IPS DF 4.7 (cell line): ENCODE measurements around the gene GLT8D2.
"Not testable (repeated sequence)": the region's sequence is repeated elsewhere in the genome, so short reads cannot be mapped to it uniquely, and the experiment has no call there.

Experiments
- DNase-seq: peaks from one replicate; pipeline ENCODE4 v3.0.0-alpha.2; 2013; ENCODE audit warnings: low spot score; ENCODE audit errors: extremely low read depth

The GLT8D2 gene

DNA sequence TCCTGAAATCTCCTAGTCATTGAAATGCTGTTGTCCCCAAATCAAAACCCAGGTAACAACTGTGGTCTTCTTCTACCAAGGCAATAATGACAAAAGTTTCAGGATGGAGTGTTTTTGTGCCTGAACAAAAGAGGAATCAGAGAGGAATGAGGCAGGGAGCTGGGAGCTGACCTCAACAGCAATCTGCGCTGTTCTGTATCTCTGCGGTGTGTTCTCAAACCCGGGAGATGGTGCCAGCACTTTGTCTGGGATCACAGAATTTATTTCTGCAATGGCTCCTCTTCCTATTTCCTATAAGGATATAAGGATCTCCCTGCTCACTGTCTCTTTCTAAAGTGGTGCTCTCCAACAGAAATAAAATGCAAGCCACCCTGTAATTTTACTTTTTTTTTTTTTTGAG, 449 bp upstream of the GLT8D2 start:
- no peak for DNase-seq

DNA sequence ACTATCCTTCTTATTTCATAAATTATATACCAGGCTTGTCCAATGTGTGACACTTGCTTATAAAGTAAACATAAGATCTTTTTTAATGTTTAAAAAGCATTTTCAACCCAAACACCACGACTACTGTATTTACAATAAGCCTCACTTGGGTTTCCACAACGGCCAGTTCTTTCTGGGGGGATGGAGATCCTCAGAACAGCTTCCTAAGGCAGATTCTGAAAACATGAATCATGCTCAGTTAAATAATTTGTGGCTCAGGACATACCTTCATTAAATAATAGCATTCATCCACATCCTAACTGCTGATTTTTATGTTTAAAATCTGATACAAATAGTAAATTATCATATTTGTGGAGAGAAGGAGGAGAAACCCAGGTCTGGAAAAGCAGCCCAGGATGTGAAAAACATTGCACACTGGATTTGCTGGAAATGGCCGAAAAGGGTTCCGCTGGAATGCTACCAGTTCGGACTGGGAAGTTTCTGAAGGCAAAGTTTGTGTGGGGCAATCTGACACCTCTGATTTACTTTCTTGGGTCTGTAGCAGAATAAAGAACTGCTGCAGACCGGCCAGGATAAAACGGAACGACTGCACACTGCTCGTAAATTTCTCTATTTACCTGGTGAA, 597 bp downstream of the GLT8D2 start:
- no peak for DNase-seq

DNA sequence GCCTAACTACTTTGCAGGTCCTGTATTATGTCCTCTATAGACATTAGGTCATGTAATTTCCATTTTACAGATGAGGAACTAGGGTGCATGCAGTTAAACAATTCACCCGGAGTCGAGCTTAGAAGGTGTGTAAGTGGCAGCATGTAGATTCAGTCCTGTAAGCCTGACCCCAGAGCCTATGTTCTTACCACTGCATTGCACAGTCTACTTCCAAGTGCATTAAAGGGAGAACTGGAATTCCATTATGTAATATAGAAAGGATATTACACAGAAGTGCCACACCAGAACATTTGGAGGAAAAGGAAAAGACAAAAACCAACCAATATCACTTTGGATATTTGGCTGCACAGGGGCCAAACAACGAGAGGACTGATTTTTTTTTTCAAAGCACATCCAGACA, 1.2 kb downstream of the GLT8D2 start:
- no peak for DNase-seq

GRCh38 chr12:104048162-104048561, 1.8 kb downstream of the GLT8D2 start:
- no peak for DNase-seq

DNA sequence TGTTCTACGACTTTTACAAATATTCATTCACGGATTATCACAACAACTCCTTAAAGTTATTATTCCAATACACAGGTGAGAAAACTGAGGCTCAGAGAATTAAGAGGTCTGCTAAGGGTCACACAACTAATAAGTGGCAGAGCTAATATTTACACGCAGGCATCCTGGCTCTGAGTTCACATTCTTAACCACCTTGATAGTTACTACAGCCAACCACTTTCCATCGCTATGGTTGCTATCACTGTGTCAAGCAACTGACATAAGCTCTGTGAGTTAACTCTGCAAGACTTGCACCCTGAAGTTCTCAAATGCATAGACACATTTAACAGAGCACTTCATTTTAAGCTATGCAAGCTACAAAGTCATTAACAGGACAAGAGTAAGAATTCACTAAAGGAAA, 3.7 kb downstream of the GLT8D2 start:
- DNase-seq, result no peak

DNA sequence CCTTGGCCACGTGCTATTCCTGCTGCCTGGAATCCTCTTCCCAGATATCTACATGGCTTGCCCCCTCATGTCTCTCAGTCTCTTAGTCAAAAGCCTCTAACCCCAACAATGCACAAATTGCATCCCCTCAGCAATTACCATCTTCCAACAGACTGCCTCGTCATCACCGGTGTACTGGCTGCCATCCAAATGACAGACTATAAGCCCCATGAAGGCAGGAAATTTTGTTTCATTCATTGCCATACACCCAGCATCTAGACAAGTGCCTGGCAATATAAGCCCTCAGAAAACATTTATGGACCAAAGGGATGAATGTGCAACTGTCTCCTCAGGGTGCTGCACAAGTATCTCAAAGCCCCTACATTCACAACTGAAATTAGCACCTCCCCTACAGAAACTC, 5.8 kb downstream of the GLT8D2 start:
- DNase-seq, result no peak

DNA sequence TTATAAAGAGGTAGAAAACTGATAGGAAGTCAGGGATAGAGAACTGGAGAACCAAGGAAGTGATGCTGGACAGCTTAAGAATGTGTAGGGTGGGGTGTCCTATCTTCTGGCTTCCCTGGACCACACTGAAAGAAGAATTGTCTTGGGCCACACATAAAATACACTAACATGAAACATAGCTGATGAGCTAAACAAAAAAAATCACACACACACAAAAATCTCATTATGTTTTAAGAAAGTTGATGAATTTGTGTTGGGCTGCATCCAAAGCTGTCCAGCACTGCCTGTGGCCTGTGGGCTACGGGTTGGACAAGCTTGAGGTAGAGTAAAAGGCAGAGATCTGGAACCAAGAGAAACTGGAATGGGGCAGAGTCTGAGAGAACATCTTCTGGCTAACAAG, 7.4 kb downstream of the GLT8D2 start:
- DNase-seq, result no peak

GRCh38 chr12:104039769-104040168, 10.2 kb downstream of the GLT8D2 start:
- DNase-seq, result not testable (repeated sequence)

DNA sequence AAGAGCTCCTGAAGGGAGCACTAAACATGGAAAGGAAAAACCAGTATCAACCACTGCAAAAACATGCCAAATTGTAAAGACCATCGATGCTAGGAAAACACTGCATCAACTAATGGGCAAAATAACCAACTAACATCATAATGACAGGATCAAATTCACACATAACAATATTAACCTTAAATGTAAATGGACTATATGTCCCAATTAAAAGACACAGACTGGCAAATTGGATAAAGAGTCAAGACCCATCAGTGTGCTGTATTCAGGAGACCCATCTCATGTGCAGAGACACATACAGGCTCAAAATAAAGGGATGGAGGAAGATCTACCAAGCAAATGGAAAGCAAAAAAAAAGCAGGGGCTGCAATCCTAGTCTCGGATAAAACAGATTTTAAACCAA, 13.8 kb downstream of the GLT8D2 start:
- not testable (repeated sequence) for DNase-seq

GRCh38 chr12:104030596-104030995, 19.4 kb downstream of the GLT8D2 start:
- not testable (repeated sequence) for DNase-seq

DNA sequence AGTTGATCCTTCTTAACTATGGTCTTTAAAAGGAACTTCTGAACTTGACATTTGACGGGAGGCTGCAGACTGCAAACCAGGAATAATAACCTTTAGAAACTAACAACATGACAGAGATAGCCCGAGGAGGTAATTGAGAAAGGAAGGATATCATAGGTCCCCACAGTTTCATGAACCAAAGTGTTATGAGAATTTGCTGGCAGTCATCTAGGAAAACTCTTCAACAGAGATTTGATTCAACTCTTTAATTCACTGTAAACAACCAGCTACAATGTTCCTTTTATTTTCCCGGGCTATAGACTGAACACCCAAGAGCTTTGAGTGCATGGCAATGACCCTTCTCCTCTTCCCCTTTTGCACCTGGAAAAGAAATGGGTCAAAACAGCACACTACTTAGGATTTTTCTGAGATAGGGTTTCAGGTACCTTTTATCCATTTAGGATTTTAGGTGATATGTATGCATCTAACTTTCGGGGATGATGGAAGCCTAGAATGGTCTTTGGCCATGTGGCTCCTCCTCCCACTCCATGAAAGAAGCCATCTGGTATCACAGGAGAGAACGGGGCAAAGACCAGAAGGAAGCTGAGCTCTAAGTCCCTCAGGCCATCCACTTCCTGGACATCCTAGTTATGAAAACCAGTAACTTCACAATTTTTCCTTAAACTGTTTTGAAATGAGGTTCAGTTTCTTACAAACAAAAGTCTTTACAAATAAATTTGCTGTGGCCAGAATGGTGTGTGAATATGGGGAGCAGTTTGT, 23.0 kb downstream of the GLT8D2 start:
- no peak for DNase-seq

DNA sequence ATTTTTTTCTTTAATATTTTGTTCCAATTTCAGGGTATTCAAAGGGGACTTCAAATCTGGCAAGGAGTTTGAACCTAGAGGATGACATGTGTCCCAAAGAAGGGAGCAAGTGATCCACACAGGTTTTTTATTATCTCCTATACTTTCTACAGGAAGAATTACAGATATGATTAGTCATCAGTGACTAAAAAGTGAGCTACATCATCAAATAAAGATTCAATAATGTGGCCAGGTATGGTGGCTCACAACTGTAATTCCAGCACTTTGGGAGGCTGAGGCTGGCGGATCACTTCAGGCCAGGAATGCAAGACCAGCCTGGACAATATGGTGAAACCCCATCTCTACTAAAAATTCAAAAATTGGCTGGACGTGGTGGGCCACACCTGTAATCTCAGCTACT, 24.2 kb downstream of the GLT8D2 start:
- DNase-seq, result no peak

DNA sequence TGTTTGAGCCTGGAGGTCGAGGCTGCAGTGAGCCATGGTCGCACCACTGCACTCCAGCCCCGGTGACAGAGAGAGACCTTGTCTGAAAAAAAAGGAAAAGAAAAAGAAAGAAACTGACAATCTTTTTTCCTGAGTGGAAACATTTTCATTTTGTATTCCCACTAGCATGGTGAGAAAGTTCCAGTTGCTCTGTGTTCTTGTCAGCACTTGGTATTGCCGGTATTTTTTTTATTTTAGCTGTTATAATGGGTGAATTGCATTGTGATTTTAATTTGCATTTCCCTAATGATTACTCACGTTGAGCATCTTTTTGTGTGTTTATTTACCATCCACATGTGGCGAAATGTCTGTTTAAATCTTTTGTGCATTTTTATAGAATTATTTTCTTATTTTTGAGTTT, 25.6 kb downstream of the GLT8D2 start:
- DNase-seq, result no peak

GRCh38 chr12:104023710-104024109, 26.3 kb downstream of the GLT8D2 start:
- no peak for DNase-seq

DNA sequence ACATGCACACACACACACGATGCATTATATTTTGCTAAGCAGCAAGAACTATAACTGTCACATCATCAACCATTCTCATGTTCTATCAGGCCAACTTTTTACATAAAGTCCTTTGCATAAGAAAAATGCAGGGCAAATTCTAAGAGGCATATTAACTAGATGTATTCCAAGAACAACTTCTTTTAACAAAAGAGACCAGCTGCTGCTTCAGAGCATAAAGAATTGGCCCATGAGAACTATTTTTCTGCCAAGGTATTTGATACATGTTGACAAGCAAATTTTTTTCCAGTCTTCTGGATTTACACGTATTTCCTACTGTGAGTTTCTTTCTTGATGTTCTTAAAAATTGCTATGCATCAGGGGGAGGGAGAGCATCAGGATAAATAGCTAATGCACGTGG, 27.2 kb downstream of the GLT8D2 start:
- DNase-seq, result no peak

DNA sequence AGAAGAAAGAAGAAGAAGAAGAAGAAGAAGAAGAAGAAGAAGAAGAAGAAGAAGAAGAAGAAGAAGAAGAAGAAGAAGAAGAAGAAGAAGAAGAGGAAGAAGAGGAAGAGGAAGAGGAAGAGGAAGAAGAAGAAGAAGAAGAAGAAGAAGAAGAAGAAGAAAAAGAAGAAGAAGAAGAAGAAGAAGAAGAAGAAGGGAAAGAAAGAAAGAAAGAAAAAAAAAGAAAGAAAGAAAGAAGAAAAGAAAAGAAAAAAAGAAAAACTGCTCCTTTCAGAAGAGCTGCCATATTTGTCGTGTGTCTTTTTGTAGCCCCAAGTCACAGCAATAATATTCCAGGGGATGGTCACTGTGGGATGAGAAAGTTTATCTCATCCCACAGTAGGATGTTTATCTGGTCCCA, 28.1 kb downstream of the GLT8D2 start:
- DNase-seq, result not testable (repeated sequence)

GRCh38 chr12:104012331-104012730, 37.7 kb downstream of the GLT8D2 start:
- no peak for DNase-seq

DNA sequence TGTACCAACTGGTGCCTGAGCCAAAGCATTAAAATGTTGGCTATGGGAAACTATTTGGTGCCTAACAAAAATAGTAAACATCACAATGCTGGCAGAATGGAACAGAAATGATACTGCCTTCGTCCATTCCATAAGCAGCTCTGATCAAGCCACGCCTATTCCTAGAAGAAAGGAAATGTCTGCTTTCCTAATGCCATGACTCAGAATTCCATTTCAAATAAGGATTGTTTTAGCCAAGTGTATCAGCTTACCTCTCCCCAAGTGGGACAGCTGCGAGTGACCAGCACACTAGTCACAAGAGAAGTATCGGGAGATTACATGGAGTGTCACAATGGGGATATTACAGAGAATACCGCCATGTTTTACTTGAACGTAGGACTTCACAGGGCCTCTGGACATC, 38.7 kb downstream of the GLT8D2 start:
- DNase-seq, result no peak

DNA sequence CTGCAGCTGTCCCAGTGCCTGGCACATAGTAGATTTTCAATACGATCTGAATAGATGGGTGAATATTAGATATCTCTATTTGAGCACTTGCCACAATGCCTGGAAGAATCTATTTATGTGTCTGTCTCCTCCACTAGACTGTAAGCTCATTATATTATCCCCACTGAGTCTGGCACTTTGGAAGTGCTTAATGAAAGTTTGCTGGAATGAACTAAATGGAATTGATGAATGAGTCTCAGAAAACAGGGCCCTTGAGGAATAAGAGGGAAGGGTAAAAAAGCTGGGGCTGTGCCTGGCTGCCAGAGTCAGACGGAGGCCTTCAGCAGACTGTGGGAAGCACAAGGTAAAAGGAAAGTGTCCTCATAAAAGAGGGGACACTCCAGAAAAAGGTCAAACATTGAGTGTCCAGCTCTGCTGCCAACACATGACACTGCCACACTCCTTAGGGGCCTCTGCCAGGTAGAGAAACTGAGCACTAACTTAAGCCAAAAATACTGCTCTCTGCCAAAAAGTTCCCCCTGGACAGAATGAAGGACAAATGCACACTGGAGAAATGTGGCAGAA, 39.3 kb downstream of the GLT8D2 start:
- no peak for DNase-seq

GRCh38 chr12:104010121-104010520, 39.9 kb downstream of the GLT8D2 start:
- DNase-seq, result no peak

DNA sequence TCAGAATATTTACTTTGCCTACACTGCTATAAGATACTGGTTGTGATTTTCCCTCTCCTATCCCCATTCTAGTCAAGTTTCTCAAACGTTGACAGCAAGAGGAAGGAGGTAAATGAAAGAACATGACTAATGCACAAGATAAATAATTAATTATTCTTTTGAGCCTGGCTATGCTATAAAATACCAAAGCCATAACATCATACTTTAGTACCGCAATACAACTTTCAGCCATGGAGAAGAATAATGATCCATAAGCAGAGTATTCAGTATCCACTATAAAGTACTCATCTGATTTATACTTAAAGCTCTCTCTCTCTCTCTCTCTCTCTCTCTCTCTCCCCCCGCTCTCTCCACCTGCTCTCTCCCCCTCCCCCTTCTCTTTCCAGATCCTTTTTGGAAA, 43.1 kb downstream of the GLT8D2 start:
- no peak for DNase-seq

DNA sequence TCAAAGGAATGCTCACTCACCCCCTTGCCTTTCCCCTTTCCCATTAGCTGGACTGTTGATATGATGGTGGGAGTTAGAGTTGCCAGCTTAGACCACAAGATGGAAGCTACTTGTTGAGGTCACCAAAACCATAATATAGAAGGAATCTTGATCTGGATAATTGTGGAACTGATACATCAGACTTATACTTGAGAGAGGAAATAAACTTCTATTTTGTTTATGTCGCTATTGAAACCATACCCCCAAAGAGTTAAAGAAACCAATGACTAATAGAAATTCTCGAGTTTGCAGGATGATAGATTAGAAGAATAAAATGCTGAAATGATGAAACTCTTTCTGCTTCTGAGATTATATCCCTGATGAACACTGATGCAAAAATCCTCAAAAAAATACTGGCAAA, 46.4 kb downstream of the GLT8D2 start:
- no peak for DNase-seq

GRCh38 chr12:104002686-104003085, 47.3 kb downstream of the GLT8D2 start:
- DNase-seq, result no peak
